ENCODE measurements around the gene COX6B2. TPM values are rescaled to one million over a fixed set of nuclear protein-coding genes. Genes with fewer than 3 reads are reported as not detected.

Gene COX6B2
- total RNA-seq, 1 donor from 2014 or later = 0.87 TPM

DNA sequence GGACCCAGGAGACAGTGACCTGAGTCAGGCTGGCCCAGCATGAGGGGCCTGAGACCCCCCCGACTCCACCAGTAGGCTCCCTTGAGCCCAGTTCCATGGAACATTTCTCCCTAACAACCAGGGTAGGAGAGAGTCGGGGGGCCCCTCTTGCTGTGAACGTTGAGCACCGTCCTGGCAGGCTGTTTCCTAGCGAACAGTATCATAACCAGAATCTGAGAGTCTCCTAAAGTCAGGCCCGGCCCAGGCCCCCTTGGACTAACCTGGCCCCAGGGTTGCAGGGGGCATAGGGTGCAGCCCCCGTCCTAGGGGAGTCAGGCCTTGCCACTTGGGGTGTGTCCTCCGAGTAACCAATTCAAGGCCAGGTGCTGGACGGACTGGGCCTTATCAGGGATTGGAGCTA lies 43.1 kb downstream of the COX6B2 start:
- Mint-ChIP-seq H3K27ac (no peak overlapping the region), H3K36me3 (peaks cover 7% of the 10 kb centered on the region), H3K4me1 (ENCODE audit: unreplicated experiment) (peaks cover 7% of the 10 kb centered on the region), H3K4me3 (no peak overlapping the region), H3K27me3 (no peaks in the 10 kb centered on the region), H3K9me3 (no peaks in the 10 kb centered on the region)
- DNase-seq (ENCODE audit: extremely low spot score, unreplicated experiment) = no peak
- TF ChIP-seq, protein P1, sequence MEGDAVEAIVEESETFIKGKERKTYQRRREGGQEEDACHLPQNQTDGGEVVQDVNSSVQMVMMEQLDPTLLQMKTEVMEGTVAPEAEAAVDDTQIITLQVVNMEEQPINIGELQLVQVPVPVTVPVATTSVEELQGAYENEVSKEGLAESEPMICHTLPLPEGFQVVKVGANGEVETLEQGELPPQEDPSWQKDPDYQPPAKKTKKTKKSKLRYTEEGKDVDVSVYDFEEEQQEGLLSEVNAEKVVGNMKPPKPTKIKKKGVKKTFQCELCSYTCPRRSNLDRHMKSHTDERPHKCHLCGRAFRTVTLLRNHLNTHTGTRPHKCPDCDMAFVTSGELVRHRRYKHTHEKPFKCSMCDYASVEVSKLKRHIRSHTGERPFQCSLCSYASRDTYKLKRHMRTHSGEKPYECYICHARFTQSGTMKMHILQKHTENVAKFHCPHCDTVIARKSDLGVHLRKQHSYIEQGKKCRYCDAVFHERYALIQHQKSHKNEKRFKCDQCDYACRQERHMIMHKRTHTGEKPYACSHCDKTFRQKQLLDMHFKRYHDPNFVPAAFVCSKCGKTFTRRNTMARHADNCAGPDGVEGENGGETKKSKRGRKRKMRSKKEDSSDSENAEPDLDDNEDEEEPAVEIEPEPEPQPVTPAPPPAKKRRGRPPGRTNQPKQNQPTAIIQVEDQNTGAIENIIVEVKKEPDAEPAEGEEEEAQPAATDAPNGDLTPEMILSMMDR (conservative IDR thresholded peaks at IDR 0.05) = no peak

DNA sequence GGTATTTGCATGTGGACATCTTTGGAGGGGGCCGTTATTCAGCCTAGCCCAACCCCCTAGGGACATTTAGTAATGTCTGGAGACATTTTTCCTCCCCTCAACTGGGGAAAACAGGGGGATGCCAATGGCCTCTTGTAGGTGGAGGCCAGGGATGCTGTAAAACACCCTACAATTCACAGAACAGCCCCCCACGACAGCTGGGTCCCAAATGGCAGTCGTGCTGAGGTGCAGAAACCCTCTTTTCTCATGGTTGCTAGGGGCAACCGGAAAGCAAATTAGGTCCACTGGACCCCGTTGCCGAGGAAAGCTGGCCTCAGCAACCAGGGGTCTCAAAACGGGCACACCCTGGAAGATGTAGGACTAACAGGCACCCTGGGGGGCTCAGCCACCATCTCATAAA lies 44.0 kb downstream of the COX6B2 start:
- Mint-ChIP-seq H3K27me3 (no peaks in the 10 kb centered on the region), H3K4me1 (ENCODE audit: unreplicated experiment) (peaks cover 7% of the 10 kb centered on the region), H3K27ac (no peak overlapping the region), H3K9me3 (no peaks in the 10 kb centered on the region), H3K4me3 (no peak overlapping the region), H3K36me3 (peaks cover 9% of the 10 kb centered on the region)
- no peak for DNase-seq (ENCODE audit: extremely low spot score, unreplicated experiment)
- TF ChIP-seq, protein P1 (conservative IDR thresholded peaks at IDR 0.05) = no peak

DNA sequence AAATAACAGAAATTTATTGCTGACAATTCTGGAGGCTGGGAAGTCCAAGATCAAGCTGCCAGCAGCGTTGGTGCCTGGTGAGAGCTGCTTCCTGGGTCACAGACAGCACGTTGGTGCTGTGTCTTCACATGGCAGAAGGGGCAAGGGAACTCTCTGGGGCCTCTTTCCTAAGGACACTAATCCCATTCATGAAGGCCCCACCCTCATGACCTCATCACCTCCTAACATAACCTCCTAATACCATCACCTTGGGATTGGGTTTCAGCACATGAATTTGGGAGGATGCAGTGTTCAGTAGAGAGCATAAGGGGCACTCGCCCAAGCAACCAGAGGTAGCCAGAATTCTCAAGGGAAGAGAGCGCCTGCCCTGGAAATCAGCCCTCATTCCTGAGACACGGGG lies 45.1 kb downstream of the COX6B2 start:
- H3K4me3 Mint-ChIP-seq = no peak overlapping the region
- no peaks in the 10 kb centered on the region for H3K27me3 Mint-ChIP-seq
- TF ChIP-seq, protein P1 (conservative IDR thresholded peaks at IDR 0.05) = no peak
- no peak overlapping the region for H3K27ac Mint-ChIP-seq
- DNase-seq (ENCODE audit: extremely low spot score, unreplicated experiment) = no peak
- no peaks in the 10 kb centered on the region for H3K9me3 Mint-ChIP-seq
- peaks cover 12% of the 10 kb centered on the region for H3K36me3 Mint-ChIP-seq
- H3K4me1 Mint-ChIP-seq (ENCODE audit: unreplicated experiment) = peaks cover 7% of the 10 kb centered on the region

DNA sequence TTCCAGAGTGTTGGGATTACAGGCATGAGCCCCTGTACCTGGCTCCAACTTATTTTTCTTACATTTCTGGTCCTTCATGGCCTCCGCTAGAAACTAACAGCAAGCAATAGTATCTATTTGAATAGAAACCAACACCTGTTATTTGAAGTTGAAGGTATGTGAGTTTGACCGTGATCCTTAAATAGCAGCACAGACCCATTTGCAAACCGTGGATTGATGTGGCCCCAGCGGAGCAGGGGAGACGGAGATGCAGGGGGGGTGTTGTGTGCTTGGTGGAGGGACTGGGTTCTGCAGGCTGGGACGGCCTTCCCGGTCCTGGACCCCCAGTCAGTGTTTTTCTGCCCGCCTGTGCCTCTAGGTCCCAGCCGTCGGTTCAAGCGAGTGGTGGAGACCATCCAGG lies 46.2 kb downstream of the COX6B2 start:
- TF ChIP-seq, protein P1 (conservative IDR thresholded peaks at IDR 0.05) = no peak
- H3K27ac Mint-ChIP-seq = no peak overlapping the region
- no peak for DNase-seq (ENCODE audit: extremely low spot score, unreplicated experiment)
- no peaks in the 10 kb centered on the region for H3K9me3 Mint-ChIP-seq
- no peak overlapping the region for H3K4me3 Mint-ChIP-seq
- H3K36me3 Mint-ChIP-seq = peaks cover 9% of the 10 kb centered on the region
- H3K4me1 Mint-ChIP-seq (ENCODE audit: unreplicated experiment) = peaks cover 3% of the 10 kb centered on the region
- no peaks in the 10 kb centered on the region for H3K27me3 Mint-ChIP-seq

DNA sequence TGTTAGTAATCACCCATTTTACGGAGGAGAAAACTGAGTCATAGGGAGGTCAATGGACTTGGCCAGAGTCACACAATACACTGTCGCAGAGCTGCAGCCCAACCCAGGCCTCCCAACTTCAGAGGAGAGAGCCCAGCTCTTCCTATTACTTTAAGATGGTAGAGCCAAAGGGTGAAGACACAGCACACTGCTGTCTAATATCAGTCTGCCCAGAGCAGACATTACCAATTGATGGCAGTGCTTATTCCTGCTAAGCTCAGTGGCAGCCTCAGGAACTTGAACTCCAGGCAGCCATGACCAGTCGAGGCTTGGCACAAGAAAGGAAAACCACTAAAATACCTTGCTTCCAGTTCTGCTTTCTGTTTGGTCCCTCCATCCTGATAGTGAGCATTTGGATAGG lies 47.8 kb downstream of the COX6B2 start:
- no peaks in the 10 kb centered on the region for H3K9me3 Mint-ChIP-seq
- H3K27me3 Mint-ChIP-seq = no peaks in the 10 kb centered on the region
- no peak overlapping the region for H3K27ac Mint-ChIP-seq
- H3K4me3 Mint-ChIP-seq = no peak overlapping the region
- H3K4me1 Mint-ChIP-seq (ENCODE audit: unreplicated experiment) = peaks cover 3% of the 10 kb centered on the region
- H3K36me3 Mint-ChIP-seq = peaks cover 12% of the 10 kb centered on the region
- TF ChIP-seq, protein P1 (conservative IDR thresholded peaks at IDR 0.05) = no peak
- DNase-seq (ENCODE audit: extremely low spot score, unreplicated experiment) = no peak

DNA sequence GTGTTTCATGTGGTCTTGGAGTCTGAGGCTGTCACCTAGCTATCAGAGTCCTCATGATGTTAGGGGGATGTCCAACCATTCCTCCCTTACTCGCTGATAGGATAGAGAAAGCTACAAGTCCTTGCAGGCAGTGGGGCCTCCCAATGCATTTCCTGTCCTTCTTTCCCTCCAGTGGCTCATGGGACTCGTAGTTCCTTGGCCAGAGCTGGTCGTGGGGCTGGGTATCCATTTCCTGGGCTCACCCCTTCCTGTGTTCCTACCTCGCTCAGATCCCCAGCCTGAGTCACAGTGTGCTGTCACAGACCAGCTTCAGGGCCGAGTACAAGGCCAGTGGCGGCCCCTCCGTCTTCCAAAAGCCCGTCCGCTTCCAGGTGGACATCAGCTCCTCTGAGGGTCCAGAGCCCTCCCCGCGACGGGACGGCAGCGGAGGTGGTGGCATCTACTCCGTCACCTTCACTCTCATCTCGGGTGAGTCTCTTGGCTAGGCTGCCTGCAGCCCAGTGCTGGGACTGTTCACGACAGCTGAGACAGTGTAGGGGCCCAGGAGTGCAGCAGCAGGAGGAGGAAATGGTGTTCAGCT lies 48.4 kb downstream of the COX6B2 start:
- Mint-ChIP-seq H3K4me1 (ENCODE audit: unreplicated experiment) (peaks cover 5% of the 10 kb centered on the region), H3K27ac (no peak overlapping the region), H3K4me3 (no peak overlapping the region), H3K36me3 (peaks cover 12% of the 10 kb centered on the region), H3K27me3 (no peaks in the 10 kb centered on the region), H3K9me3 (no peaks in the 10 kb centered on the region)
- DNase-seq (ENCODE audit: extremely low spot score, unreplicated experiment) = no peak
- TF ChIP-seq, protein P1 (conservative IDR thresholded peaks at IDR 0.05) = no peak

Measured in type B pancreatic cell (in vitro differentiated cells).